WI38 (cell line): ENCODE measurements around the gene PTRHD1.
"Not testable (repeated sequence)": the region's sequence is repeated elsewhere in the genome, so short reads cannot be mapped to it uniquely, and the experiment has no call there.

Source experiments
- H3K4me3 ChIP-seq: 2 replicates; pipeline ENCODE4 v1.5.1; 2011; ENCODE audit warnings: low read depth, mild to moderate bottlenecking, control low read depth, low read length
- CTCF ChIP-seq: IDR thresholded peaks from 2 replicates; pipeline ENCODE4 v1.5.1; 2012; ENCODE audit warnings: low read depth, mild to moderate bottlenecking, control low read depth, low read length

PTRHD1 gene

GRCh38 chr2:24838541-24838940, 45.4 kb upstream of the PTRHD1 start:
- no peak for TF ChIP-seq CTCF
- no peak overlapping the region for H3K4me3 ChIP-seq

DNA sequence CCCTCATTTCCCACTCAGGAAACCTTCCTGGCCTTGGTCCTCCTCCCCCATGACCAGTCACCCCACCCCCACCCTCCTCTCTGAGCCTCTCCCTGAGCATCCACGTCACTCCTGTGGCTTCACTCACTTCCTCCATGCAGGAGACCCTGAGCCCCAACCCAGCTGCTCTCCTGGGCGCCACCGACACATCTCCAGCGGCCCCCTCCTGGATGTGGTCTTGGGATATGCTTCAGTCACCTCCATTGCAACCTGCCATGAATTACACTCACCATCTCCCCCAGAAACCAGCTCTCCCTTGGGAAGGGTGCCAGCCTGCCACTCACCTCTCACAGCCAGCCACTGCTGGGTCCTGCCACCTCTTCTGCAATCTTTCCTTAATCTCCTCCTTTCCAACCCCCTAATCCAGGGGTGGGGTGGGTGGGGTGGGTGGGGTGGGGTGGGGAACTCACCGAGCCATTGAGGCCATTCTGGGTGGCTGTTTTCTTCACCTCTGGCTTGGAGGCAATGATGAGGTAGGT, 44.9 kb upstream of the PTRHD1 start:
- no peak overlapping the region for H3K4me3 ChIP-seq
- no peak for TF ChIP-seq CTCF

GRCh38 chr2:24836706-24837105, 43.5 kb upstream of the PTRHD1 start:
- no peak for TF ChIP-seq CTCF
- no peak overlapping the region for H3K4me3 ChIP-seq

GRCh38 chr2:24836206-24836605, 43.0 kb upstream of the PTRHD1 start:
- TF ChIP-seq CTCF = no peak
- H3K4me3 ChIP-seq = no peak overlapping the region

- H3K4me3 ChIP-seq = not testable (repeated sequence)
Measured at GRCh38 chr2:24835411-24835810, 42.2 kb upstream of the PTRHD1 start.

DNA sequence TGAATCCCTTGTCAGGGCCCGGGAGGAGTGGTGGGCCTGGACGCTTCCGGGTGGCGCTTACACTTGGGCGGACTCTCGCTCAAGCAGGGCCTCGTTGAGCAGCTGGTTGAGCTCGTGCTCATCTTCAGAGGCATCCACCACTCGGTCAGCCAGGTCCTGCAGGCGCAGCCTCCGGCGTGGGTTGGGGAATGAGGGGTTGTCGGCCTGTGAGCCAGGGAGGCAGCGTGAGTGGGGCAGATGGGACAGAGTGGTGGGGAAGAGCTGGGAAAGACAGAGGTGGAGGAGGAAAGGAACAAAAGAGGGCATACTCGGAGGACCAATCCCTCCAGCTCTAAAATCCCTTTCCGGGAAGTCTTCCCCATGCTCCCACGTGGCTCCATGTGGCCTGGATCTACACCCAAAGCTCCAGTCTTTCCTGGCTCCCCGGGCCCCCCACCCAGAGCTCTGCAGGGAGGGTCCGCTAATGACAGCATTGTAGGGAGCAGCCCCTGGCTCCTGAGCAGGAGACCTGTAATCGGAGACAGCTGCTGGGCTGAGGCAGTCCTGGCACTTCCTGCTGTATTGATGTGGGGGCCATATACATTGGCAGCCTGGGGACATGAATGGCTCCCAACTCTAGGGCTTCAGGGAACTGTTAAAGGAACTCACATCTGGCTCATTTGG, 41.7 kb upstream of the PTRHD1 start:
- TF ChIP-seq CTCF = no peak
- no peak overlapping the region for H3K4me3 ChIP-seq

DNA sequence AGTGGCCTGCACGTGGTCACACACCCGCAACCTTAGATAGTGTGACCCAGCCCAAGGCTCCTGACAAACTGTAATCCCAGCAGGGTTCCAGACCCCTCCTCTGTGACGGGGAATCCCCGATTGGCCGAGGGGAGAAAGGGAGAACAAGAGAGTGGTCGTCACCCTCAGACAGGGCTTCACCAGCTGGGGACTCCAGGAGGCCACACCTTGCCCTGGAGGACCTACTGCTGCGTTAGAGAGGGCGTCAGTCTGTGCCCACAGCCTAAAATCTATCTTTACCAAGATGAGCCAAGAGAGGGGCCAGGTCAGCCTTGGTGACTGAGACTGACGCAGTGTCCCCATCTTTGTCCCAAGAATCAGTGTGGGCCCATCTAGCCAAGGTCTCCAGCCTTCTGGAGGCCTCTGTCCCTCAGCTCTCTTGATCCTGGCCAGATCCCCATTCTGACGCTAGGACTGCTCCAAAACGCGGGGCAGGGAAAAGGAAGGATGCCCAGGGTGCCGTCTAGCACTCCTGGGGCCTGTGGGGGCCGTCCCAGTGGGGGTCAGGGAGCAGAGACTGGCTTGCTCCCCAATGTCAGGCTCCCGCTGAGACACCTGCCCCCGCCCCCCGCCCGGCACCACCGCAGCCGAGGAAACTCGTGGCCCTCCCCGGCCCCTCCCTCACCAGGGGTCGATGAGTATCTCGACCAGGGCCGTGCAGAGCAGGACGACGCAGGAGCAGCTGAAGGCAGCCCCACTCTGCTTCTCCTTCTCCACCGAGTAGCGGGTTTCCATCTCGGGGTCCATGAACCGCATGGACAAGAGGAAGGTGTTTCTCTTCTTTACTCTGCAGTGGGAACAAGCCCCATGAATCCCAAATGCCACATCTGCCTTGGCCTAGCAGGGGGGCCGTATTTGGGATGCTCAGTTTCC, 40.9 kb upstream of the PTRHD1 start:
- no peak overlapping the region for H3K4me3 ChIP-seq

More for the DNA sequence above, 40.9 kb upstream of the PTRHD1 start:
- TF ChIP-seq CTCF = no peak
